RPMI7951 (cell line): ENCODE results near the gene RRP1. TPM values are rescaled to one million over a fixed set of nuclear protein-coding genes. Genes with fewer than 3 reads are reported as not detected.

ENCODE experiments used
- DNase-seq: peaks from one replicate; pipeline ENCODE4 v3.0.0-alpha.2; 2012; ENCODE audit warnings: low read depth
- total RNA-seq: library from RNA; depleted of rRNA; stranded (reverse); fragments of >200 nt; shearing (Covaris generic); gene quantifications from 2 replicates; pipeline ENCODE4 v1.2.3, GENCODE V29; 2014; rRNA removed

The RRP1 gene
- 12.8 and 19.6 TPM in 2 replicates for total RNA-seq

- peak; percentile 79 for DNase-seq
Measured at GRCh38 chr21:43789276-43790009, at the start of gene RRP1. TSS of gene RRP1 (plus strand) at chr21:43789577. CDS start at chr21:43789630, 53 bp downstream.

GRCh38 chr21:43739621-43740435 lies 49.5 kb upstream of the RRP1 start:
- DNase-seq, result no peak

GRCh38 chr21:43740497-43741156 lies 48.8 kb upstream of the RRP1 start:
- peak; percentile 24 for DNase-seq

GRCh38 chr21:43741423-43742096 lies 47.8 kb upstream of the RRP1 start:
- no peak for DNase-seq

- DNase-seq, result no peak
Measured at GRCh38 chr21:43743947-43744346, 45.4 kb upstream of the RRP1 start.

GRCh38 chr21:43744725-43745124 lies 44.7 kb upstream of the RRP1 start:
- no peak for DNase-seq

- no peak for DNase-seq
Measured at GRCh38 chr21:43745772-43746517, 43.4 kb upstream of the RRP1 start.

- DNase-seq, result no peak
Measured at GRCh38 chr21:43748622-43749021, 40.8 kb upstream of the RRP1 start.

- no peak for DNase-seq
Measured at GRCh38 chr21:43749651-43750262, 39.6 kb upstream of the RRP1 start.

GRCh38 chr21:43750339-43751033 lies 38.9 kb upstream of the RRP1 start:
- DNase-seq, result no peak

GRCh38 chr21:43751955-43752591 lies 37.3 kb upstream of the RRP1 start:
- no peak for DNase-seq

- DNase-seq, result no peak
Measured at GRCh38 chr21:43752758-43753438, 36.5 kb upstream of the RRP1 start.

- no peak for DNase-seq
Measured at GRCh38 chr21:43753439-43753799, 36.0 kb upstream of the RRP1 start.

- no peak for DNase-seq
Measured at GRCh38 chr21:43754948-43755781, 34.2 kb upstream of the RRP1 start.

- no peak for DNase-seq
Measured at GRCh38 chr21:43755820-43756594, 33.4 kb upstream of the RRP1 start.

- no peak for DNase-seq
Measured at GRCh38 chr21:43757601-43758000, 31.8 kb upstream of the RRP1 start.

GRCh38 chr21:43758111-43758641 lies 31.2 kb upstream of the RRP1 start:
- DNase-seq, result no peak
